ENCODE data around the gene GOLGA6L24.
"Not testable (repeated sequence)": the region's sequence is repeated elsewhere in the genome, so short reads cannot be mapped to it uniquely, and the experiment has no call there.

Gene GOLGA6L24, protein sequence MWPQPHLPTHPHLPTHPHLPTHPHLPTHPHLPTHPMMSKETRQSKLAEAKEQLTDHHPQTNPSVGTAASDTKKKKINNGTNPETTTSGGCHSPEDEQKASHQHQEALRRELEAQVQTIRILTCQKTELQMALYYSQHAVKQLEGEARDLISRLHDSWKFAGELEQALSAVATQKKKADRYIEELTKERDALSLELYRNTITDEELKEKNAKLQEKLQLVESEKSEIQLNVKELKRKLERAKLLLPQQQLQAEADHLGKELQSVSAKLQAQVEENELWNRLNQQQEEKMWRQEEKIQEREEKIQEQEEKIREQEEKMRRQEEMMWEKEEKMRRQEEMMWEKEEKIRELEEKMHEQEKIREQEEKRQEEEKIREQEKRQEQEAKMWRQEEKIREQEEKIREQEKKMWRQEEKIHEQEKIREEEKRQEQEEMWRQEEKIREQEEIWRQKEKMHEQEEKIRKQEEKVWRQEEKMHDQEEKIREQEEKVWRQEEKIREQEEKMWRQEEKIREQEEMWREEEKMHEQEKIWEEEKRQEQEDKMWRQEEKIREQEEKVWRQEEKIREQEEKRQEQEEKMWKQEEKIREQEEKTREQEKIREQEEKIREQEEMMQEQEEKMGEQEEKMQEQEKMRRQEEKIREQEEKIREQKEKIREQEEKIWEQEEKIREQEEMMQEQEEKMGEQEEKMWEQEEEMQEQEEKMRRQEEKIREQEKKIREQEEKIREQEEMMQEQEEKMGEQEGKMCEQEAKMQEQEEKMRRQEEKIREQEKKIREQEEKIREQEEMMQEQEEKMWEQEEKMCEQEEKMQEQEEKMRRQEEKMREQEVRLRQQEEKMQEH

DNA sequence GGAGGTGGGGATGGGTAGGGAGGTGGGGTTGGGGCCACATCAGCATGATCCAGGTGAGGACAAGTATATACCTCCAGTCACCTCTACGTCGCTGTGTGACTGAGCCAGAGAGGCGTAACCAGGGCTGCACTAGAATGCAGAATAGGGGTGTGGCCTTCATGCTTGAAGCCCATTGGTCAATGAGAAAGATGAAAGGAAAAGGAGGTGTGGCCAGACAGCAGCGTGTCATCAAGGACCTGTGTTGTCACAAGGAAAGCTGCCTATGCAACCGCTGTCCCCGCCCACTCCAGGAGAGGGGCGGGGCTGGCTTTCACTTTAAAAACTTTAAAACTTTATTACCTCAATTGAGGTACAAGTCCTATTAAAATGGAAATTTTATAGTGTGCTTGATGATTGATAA is at the start of gene GOLGA6L24:
TSS of gene GOLGA6L24 (minus strand) at position 101 of the 400 bp plus-strand sequence. CDS start at position 40, 61 bp downstream.
- not testable (repeated sequence) for DNase-seq

- not testable (repeated sequence) for DNase-seq
Observed at GRCh38 chr15:28402774-28403435, 45.0 kb upstream of the GOLGA6L24 start.

DNA sequence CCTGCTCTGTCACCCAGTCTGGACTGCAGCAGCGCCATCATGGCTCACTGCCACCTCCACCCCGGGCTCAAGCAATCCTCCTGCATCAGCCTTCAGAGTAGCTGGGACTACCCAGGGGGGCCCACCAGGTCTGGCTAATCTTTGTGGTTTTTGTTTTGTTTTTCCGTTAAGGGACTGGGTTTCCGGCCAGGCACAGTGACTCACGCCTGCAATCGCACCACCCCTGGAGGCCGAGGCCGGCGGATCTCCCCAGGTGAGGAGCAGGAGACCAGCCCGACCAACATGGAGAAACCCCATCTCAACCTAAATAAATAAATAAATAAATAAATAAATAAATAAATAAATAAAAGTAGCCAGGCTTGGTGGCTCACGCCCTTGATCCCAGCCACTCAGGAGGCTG is 38.1 kb upstream of the GOLGA6L24 start:
- not testable (repeated sequence) for DNase-seq

DNA sequence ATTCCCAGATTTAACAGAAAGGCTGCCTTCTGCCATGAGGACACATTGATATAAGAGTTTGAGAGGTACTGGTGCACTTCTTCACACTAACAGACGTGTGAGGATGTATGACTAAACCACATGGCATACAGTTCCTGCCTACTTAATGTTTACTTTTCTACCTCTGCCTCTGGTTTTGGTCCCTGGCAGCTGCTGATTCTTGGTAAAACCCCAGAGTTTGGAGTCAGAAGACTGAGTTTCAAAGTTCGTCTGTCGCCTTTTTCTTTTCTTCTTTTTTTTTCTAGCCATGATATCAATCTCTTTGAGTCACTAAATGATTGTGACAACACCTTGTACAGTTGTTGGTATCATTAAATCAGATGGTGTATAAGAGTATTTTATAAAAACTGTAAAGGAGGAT is 22.2 kb upstream of the GOLGA6L24 start:
- not testable (repeated sequence) for DNase-seq

DNA sequence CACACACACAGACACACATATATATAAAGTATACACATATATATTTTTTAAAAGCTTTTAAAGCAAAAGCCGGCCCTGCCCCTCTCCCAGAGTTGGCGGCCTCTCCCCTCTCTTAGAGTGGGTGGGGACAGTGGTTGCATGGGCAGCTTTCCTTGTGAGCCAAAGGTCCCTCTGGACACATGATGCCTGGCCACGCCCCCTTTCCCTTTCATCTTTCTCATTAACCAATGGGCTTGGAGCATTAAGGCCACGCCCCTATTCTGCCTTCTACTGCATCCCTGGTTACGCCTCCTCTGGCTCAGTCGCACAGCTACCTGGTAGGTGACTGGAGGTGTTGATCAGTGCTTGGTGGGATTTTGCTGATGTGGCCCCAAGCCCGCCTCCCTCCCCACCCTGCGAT is 20.5 kb upstream of the GOLGA6L24 start, which contains the start of gene GOLGA8F:
TSS of gene GOLGA8F (plus strand) at position 301 of the 400 bp plus-strand sequence. CDS start at position 399, 98 bp downstream.
- not testable (repeated sequence) for DNase-seq

DNA sequence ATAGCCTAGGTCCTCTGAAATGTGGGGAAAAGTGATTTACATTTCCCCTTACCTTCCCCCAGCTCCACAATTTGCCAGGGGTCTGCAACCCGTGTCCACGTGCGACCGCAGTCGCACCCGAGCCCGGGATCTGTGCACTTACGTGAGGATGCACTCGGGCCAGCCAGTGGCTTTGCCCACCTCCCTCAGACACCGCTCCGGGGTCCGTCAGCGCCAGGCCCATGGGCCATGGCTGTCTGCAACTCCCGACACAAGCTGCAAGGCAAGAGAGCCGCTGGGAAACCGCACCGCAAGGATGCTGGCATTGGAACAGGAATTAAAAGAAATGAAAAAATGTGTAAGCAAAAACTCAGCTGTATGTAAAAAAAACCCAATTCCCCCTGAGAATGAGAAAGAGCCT is 7.6 kb upstream of the GOLGA6L24 start:
- DNase-seq: not testable (repeated sequence)

- not testable (repeated sequence) for DNase-seq
Observed at GRCh38 chr15:28322129-28322588, 35.7 kb downstream of the GOLGA6L24 start, which contains the start of gene HERC2. TSS of gene HERC2 (minus strand) at chr15:28322179. CDS start at chr15:28321433, 746 bp downstream.

- not testable (repeated sequence) for DNase-seq
Observed at GRCh38 chr15:28321358-28322078, 36.4 kb downstream of the GOLGA6L24 start.

DNA sequence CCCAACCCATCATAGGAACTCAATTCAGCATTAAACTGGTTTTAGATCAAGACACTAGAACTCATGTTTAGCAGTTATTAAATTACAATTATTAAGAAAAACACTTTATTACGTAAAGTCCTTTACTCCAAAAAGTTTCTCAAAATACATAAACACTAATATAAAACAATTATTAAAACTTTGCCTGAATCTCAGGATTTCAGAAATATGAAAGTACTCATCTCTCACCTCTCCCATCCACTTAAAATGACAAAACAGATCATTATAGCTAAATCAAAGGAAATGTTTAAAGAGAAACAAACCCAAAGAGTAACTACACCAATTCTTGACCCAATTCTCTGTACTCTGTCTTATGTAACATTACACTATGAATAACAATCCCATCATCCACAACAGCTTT is 38.2 kb downstream of the GOLGA6L24 start:
- not testable (repeated sequence) for DNase-seq

- DNase-seq: not testable (repeated sequence)
Observed at GRCh38 chr15:28318828-28319227, 39.1 kb downstream of the GOLGA6L24 start.

GRCh38 chr15:28318122-28318521 is 39.8 kb downstream of the GOLGA6L24 start:
- not testable (repeated sequence) for DNase-seq

GRCh38 chr15:28316958-28317357 is 40.9 kb downstream of the GOLGA6L24 start:
- not testable (repeated sequence) for DNase-seq

GRCh38 chr15:28310454-28310853 is 47.4 kb downstream of the GOLGA6L24 start:
- DNase-seq: not testable (repeated sequence)

- not testable (repeated sequence) for DNase-seq
Observed at GRCh38 chr15:28308718-28309117, 49.2 kb downstream of the GOLGA6L24 start.
